H1 (cell line): ENCODE measurements around the gene RAPGEF5. TPM values are rescaled to one million over a fixed set of nuclear protein-coding genes. Genes with fewer than 3 reads are reported as not detected.
"Not testable (repeated sequence)": the region's sequence is repeated elsewhere in the genome, so short reads cannot be mapped to it uniquely, and the experiment has no call there.

ENCODE experiments used
- CTCF ChIA-PET: fragments of 300-600 bp; sonication (Branson Sonifier 250); formaldehyde crosslinking; loops from one replicate; lab custom pipeline; 2021; ENCODE audit not compliant: partially characterized antibody; lab: Charles Lee
- POLR2A ChIA-PET: fragments of 300-600 bp; sonication (Branson Sonifier 250); formaldehyde crosslinking; loops from one replicate; lab custom pipeline; 2021; ENCODE audit warnings: inconsistent platforms; ENCODE audit not compliant: partially characterized antibody; lab: Charles Lee
- DNase-seq, 2 experiments: peaks; one replicate each; pipeline versions ENCODE4 v3.0.0 to v3.0.0-alpha.2; 2010 to 2022; ENCODE audit warnings: low spot score in 2 of 2, low read depth in 1 of 2, mixed read lengths in 1 of 2
- FAIRE-seq: peaks from 2 replicates; lab custom pipeline; 2011; peaks lifted over from hg19 to GRCh38; lab: Jason Lieb, UNC
- H2AFZ ChIP-seq: 2 replicates; pipeline ENCODE4 v1.8.1; 2012; ENCODE audit warnings: low read length, inconsistent platforms
- H2AK5ac ChIP-seq: 2 replicates; pipeline ENCODE4 v1.6.1; 2013; ENCODE audit warnings: low read depth, low read length
- H2BK120ac ChIP-seq: replicated peaks from 2 replicates; pipeline ENCODE3; 2013; ENCODE audit warnings: low read depth, low read length, inconsistent platforms
- H2BK12ac ChIP-seq: 2 replicates; pipeline ENCODE4 v1.6.1; 2013; ENCODE audit warnings: low read depth, low read length
- H2BK15ac ChIP-seq: 2 replicates; pipeline ENCODE4 v1.6.1; 2013; ENCODE audit warnings: low read length
- H2BK20ac ChIP-seq: 2 replicates; pipeline ENCODE4 v1.6.1; 2013; ENCODE audit warnings: low read length
- H2BK5ac ChIP-seq: 2 replicates; pipeline ENCODE4 v1.6.1; 2013; ENCODE audit warnings: low read depth, low read length
- H3K14ac ChIP-seq: 2 replicates; pipeline ENCODE4 v1.6.1; 2013; ENCODE audit warnings: inconsistent platforms; ENCODE audit not compliant: insufficient read length
- H3K18ac ChIP-seq: 2 replicates; pipeline ENCODE4 v1.6.1; 2013; ENCODE audit warnings: low read length; ENCODE audit errors: extremely low read depth
- H3K23ac ChIP-seq: 2 replicates; pipeline ENCODE4 v1.6.1; 2013; ENCODE audit warnings: inconsistent platforms; ENCODE audit not compliant: insufficient read length
- H3K23me2 ChIP-seq: 2 replicates; pipeline ENCODE4 v1.6.1; 2013; ENCODE audit warnings: low read depth, low read length
- H3K27ac ChIP-seq: 2 replicates; pipeline ENCODE4 v1.6.1; 2011; ENCODE audit warnings: low read depth, low read length, inconsistent platforms
- H3K27me3 ChIP-seq, 4 experiments: replicated peaks in 1 of 4; 1 replicate in 1 of 4; 2 replicates in 3 of 4; pipeline versions ENCODE4 v1.6.1 to v1.8.1; 2011 to 2013; ENCODE audit warnings: low read length in 3 of 4, mild to moderate bottlenecking in 3 of 4, inconsistent platforms in 2 of 4, mixed read lengths in 2 of 4, moderate library complexity in 1 of 4; ENCODE audit not compliant: control insufficient read depth in 3 of 4, insufficient read depth in 3 of 4; ENCODE audit errors: extremely low read depth in 1 of 4
- H3K36me3 ChIP-seq, 4 experiments: 2 replicates each; pipeline versions ENCODE4 v1.6.1 to v1.8.1; 2011 to 2013; ENCODE audit warnings: mild to moderate bottlenecking in 4 of 4, low read length in 3 of 4, moderate library complexity in 2 of 4, control low read depth in 1 of 4, inconsistent platforms in 1 of 4; ENCODE audit not compliant: insufficient read depth in 4 of 4, control insufficient read depth in 2 of 4
- H3K4ac ChIP-seq: replicated peaks from 2 replicates; pipeline ENCODE3; 2013; ENCODE audit warnings: low read length, low read depth, mixed read lengths, inconsistent platforms; ENCODE audit not compliant: insufficient read length
- H3K4me1 ChIP-seq, 4 experiments: replicated peaks in 1 of 4; 1 replicate in 1 of 4; 2 replicates in 3 of 4; pipeline versions ENCODE4 v1.6.1 to v1.8.1; 2011 to 2013; ENCODE audit warnings: low read length in 3 of 4, inconsistent platforms in 2 of 4, mixed read lengths in 1 of 4; ENCODE audit not compliant: insufficient read depth in 4 of 4, control insufficient read depth in 3 of 4
- H3K4me2 ChIP-seq, 2 experiments: 2 replicates each; pipeline versions ENCODE4 v1.6.1 to v1.8.1; 2011 to 2013; ENCODE audit warnings: low read depth in 2 of 2, low read length in 2 of 2, control low read depth in 1 of 2, inconsistent platforms in 1 of 2, mild to moderate bottlenecking in 1 of 2; ENCODE audit not compliant: insufficient read depth in 1 of 2
- H3K4me3 ChIP-seq, 4 experiments: fragments of 200-600, 300-600 bp in 1 of 4; sonication (generic), shearing (Covaris generic), sonication (Bioruptor Twin) in 1 of 4; 2 replicates each; pipeline versions ENCODE4 v1.5.1 to v1.8.1; 2011 to 2016; ENCODE audit warnings: low read length in 4 of 4, low read depth in 3 of 4, control low read depth in 2 of 4, inconsistent platforms in 2 of 4, mild to moderate bottlenecking in 2 of 4, mixed read lengths in 1 of 4, moderate library complexity in 1 of 4; ENCODE audit not compliant: insufficient read depth in 2 of 4; ENCODE audit errors: extremely low read depth in 1 of 4
- H3K56ac ChIP-seq: replicated peaks from 2 replicates; pipeline ENCODE3; 2013; ENCODE audit warnings: low read depth, mild to moderate bottlenecking, mixed read lengths, low read length, inconsistent platforms; ENCODE audit not compliant: insufficient read length
- H3K79me1 ChIP-seq: 2 replicates; pipeline ENCODE4 v1.6.1; 2013; ENCODE audit warnings: low read depth, low read length, control low read depth
- H3K79me2 ChIP-seq, 2 experiments: 2 replicates each; pipeline versions ENCODE4 v1.6.1 to v1.8.1; 2012 to 2013; ENCODE audit warnings: low read length in 2 of 2, mild to moderate bottlenecking in 2 of 2, inconsistent platforms in 1 of 2; ENCODE audit not compliant: insufficient read depth in 2 of 2, control insufficient read depth in 1 of 2
- H3K9ac ChIP-seq, 4 experiments: replicated peaks in 1 of 4; 1 replicate in 1 of 4; 2 replicates in 3 of 4; pipeline versions ENCODE4 v1.6.1 to v1.8.1; 2011 to 2013; ENCODE audit warnings: low read depth in 3 of 4, low read length in 3 of 4, control low read depth in 2 of 4, mild to moderate bottlenecking in 2 of 4, moderate library complexity in 2 of 4, inconsistent platforms in 1 of 4; ENCODE audit errors: extremely low read depth in 1 of 4
- H3K9me3 ChIP-seq, 2 experiments: 2 replicates each; pipeline versions ENCODE4 v1.6.1 to v1.8.1; 2012 to 2013; ENCODE audit warnings: mild to moderate bottlenecking in 2 of 2, moderate library complexity in 2 of 2, control low read depth in 1 of 2, inconsistent platforms in 1 of 2, low read depth in 1 of 2, low read length in 1 of 2, mixed read lengths in 1 of 2; ENCODE audit not compliant: insufficient read depth in 2 of 2
- H4K20me1 ChIP-seq, 2 experiments: replicated peaks in 1 of 2; 2 replicates each; pipeline versions ENCODE3 to v1.8.1; 2011 to 2013; ENCODE audit warnings: inconsistent platforms in 2 of 2, low read length in 2 of 2, mild to moderate bottlenecking in 1 of 2; ENCODE audit not compliant: insufficient read depth in 2 of 2, control insufficient read depth in 1 of 2
- H4K5ac ChIP-seq: 2 replicates; pipeline ENCODE4 v1.6.1; 2013; ENCODE audit warnings: low read length, low read depth, mixed read lengths, inconsistent platforms; ENCODE audit not compliant: insufficient read length
- H4K8ac ChIP-seq: 2 replicates; pipeline ENCODE4 v1.8.0; 2013; ENCODE audit warnings: mild to moderate bottlenecking, moderate library complexity, low read length, inconsistent platforms; ENCODE audit not compliant: insufficient read depth; ENCODE audit errors: extremely low read depth
- H4K91ac ChIP-seq: replicated peaks from 2 replicates; pipeline ENCODE3; 2013; ENCODE audit warnings: low read length, mixed read lengths, inconsistent platforms; ENCODE audit not compliant: insufficient read length
- MAFK ChIP-seq: IDR thresholded peaks from 2 replicates; pipeline ENCODE4 v1.6.1; 2012; ENCODE audit warnings: low read depth, mild to moderate bottlenecking, improper control_type of control experiment, low read length
- WGBS, 2 experiments: shearing (Covaris generic) in 1 of 2; methylation state at CpG; one replicate each; pipeline versions ENCODE4 v1.1.6 to v1.1.7; 2013 to 2015; ENCODE audit warnings: low lambda C conversion rate in 2 of 2, mixed read lengths in 2 of 2, inconsistent platforms in 1 of 2, low coverage in 1 of 2, missing lambda C conversion rate in 1 of 2; ENCODE audit not compliant: insufficient replicate concordance in 2 of 2, insufficient coverage in 1 of 2, insufficient read length in 1 of 2; ENCODE audit errors: extremely low coverage in 1 of 2, missing lambda C conversion rate in 1 of 2; 5-methylcytosine and 5-hydroxymethylcytosine counted together
- polyA plus RNA-seq, 7 experiments: library from polyadenylated mRNA; depleted of rRNA in 3 of 7; stranded (reverse) in 5 of 7; unstranded in 2 of 7; fragments of >200 nt in 5 of 7; fragments of 200-250 nt in 2 of 7; gene quantifications; 1 replicate in 5 of 7; 2 replicates in 1 of 7; 4 replicates in 1 of 7; pipeline versions ENCODE4 v1.2.1 to v1.2.3, GENCODE V29; 2011 to 2013; ENCODE audit warnings: missing spikeins in 2 of 7, mixed read lengths in 2 of 7
- total RNA-seq: library from RNA; stranded (reverse); fragmentation: NEBNext Ultra II Directional; extraction: Animal tissue kit (Norgen Biotek cat#: 25700); gene quantifications from 2 replicates; pipeline ENCODE4 v1.2.1, GENCODE V29; 2021

Gene RAPGEF5
- total and polyA plus RNA-seq, 2 of the 8 experiments (the other 6 are each of a cell fraction or from before 2014, with no cell fraction given), result 4.4 to 22.9 TPM

GRCh38 chr7:22078872-22079271 is 278.1 kb downstream of the RAPGEF5 start:
- peak; percentile 24; the same call in 1 of the 2 replicates for TF ChIP-seq MAFK
- H2BK20ac ChIP-seq, H3K23ac ChIP-seq, H2BK120ac ChIP-seq, H2BK5ac ChIP-seq, H4K5ac ChIP-seq, H3K4me2 ChIP-seq, H3K27ac ChIP-seq, H3K9ac ChIP-seq, H3K4me3 ChIP-seq, H2AFZ ChIP-seq, H4K20me1 ChIP-seq, H3K14ac ChIP-seq, POLR2A ChIA-PET, H3K27me3 ChIP-seq, H3K36me3 ChIP-seq, H4K91ac ChIP-seq, H3K79me1 ChIP-seq, H4K8ac ChIP-seq, H2AK5ac ChIP-seq, H2BK12ac ChIP-seq, H3K9me3 ChIP-seq, H3K4me1 ChIP-seq, FAIRE-seq, DNase-seq, H3K18ac ChIP-seq, H3K56ac ChIP-seq, H3K23me2 ChIP-seq, H3K4ac ChIP-seq, H2BK15ac ChIP-seq, H3K79me2 ChIP-seq: not testable (repeated sequence)
- 88% methylated on average over 6 of the region's 6 CpGs; no CpG with 5 or more reads in 1 of the 2 experiments for WGBS, 2 experiments
- CTCF ChIA-PET, result interaction anchor here (1.2 to 2.0 kb wide), 3 partner anchors 13 to 66 kb away, joined by 3 to 5 read pairs (median 4); no protein-coding TSS in a partner anchor
